ENCODE results near the gene GPRIN3.

GPRIN3 gene

DNA sequence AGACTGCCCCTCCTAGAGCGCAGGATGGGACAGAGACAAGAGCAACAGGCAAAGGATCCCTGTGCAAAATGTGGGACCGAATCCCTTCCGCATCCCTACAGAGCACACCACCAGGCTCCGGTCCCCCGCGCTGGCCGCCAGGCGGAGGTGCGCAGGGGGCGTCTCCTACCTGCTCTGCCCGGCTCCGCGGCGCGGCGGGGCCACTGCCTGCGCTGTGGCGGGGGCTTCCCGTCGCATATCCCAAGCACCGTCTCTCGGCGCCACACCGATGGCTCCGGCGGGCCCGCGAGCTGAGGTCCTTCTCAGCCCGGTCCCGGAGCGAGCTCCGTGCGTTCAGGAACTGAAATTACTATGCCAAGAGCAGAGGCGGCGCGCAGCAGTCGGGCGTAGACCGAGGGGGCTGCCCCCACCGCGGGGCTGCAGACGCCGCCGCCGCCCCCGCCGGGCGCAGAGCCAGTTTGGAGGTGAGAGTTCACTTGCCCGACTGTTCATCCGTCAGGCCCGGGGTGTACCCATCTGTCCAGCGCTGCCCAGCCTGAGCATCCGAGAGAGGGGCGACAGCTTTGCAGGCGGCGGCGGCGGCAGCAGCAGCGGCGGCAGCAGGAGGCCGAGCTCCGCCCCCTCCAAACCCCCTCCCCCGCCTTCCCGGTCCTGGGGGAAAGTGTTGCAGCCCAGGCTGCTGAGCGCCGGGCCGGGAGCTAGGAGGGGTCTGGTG, at the start of gene GPRIN3:
Gene GPRIN3, minus strand, starts transcription at position 355 of the 715 bp plus-strand sequence. CDS start 57,690 bp downstream, outside the sequence.
- peak; percentile 45 for DNase-seq

DNA sequence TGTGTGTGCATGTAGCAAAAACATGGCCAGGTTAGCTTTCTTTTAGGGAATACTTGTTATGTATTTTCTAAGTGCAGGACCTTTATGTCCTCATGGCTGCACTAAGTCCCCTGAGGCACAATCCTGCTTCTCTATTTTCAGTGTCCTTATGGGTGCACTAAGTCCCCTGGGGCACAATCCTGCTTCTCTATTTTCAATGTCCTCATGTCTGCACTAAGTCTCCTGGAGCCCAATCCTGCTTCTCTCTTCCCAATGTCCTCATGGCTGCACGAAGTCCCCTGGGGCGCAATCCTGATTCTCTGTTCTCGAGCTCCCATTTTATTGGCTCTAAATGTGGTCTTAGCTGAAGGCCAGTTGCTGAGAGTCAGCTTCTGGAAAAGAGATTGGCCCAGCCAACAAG, 49.7 kb upstream of the GPRIN3 start:
- DNase-seq: no peak

DNA sequence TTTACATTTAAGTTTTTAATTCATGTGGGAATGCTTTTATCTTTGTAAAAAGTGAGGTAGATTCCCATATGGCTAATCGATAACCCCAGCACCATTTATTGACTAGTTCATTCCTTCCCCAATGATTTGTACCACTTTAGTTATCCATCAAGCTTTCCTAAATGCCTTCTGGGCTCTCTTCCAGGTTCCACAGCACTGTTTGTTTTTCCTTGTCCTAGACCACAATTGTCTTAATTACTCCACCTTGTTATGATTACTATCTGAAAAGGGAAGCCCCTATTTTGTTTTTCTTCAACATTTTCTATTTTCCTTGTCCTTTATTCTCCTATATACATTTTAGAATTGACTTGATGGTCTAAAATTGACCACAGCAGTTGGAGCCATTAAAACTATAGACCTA, 48.5 kb upstream of the GPRIN3 start:
- DNase-seq: peak; percentile 80

DNA sequence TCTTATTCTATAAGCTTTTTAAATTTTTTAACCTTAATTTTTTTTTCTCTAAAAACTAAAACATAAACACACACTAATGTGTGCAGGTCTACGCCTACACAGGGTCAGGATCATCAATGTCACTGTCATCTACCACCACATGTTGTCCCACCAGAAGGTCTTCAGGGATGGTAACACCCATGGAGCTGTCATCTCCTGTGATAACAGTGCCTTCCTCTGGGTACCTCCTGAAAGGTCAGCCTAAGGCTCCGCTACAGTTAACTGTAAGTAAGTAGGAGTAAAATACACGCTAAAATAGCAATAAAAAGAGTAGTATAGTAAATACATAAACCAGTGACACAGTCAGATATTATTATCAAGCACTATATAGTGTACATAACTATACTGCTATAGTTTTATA, 45.9 kb upstream of the GPRIN3 start:
- DNase-seq: no peak

GRCh38 chr4:89352541-89352940, 44.9 kb upstream of the GPRIN3 start:
- DNase-seq: no peak

- no peak for DNase-seq
Measured at GRCh38 chr4:89351201-89351600, 43.6 kb upstream of the GPRIN3 start.

- DNase-seq: no peak
Measured at GRCh38 chr4:89347363-89348025, 39.9 kb upstream of the GPRIN3 start.

GRCh38 chr4:89344571-89344970, 37.0 kb upstream of the GPRIN3 start:
- no peak for DNase-seq

DNA sequence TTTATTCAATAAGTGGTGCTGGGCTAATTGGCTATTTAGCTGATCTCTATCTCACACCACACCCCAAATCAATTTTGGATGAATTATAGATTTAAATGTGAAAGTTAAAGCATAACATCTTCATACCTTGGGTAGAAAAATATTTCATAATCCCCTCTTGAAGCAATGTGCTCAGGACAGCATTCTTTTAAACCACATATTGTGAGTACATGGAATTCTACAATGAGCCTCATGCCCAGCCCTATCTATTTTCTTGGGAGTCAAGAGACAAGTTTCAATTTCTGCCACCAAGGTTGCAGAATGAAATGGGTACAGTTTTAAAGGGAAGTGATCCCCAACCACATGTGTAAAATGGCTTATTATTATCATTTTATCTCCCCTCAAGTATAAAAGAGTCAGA, 30.6 kb upstream of the GPRIN3 start:
- no peak for DNase-seq

- no peak for DNase-seq
Measured at GRCh38 chr4:89337681-89338080, 30.1 kb upstream of the GPRIN3 start.

DNA sequence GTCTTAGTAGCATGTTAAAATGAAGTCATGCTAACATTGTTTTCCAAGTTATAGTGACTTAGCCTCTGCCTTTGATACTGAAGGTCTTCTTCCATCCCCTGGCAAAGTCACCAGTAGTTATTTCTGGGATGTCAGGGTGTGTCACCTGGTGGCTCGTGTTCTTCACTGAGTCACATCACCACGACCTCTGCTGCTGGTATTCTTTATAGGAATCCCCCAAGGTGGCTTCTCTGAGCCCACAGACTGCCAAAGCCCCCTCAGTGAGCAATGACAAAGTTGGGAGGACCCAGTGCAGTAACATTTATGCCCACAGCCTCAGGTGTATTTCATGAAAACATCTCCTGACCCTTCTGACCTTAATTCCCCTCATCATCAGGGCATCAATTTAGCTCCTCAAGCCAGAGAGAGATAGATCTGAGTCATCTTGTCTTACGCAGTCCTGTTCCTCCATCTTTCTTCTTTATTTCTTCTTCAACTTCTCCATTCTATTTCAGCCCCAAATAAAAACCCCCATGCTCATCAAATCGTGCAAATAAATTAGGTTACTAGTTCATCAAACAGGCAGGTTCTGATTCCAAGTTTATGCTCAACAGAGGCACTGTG, 29.3 kb upstream of the GPRIN3 start:
- no peak for DNase-seq

- no peak for DNase-seq
Measured at GRCh38 chr4:89334830-89335229, 27.2 kb upstream of the GPRIN3 start.

- no peak for DNase-seq
Measured at GRCh38 chr4:89334311-89334710, 26.7 kb upstream of the GPRIN3 start.

- no peak for DNase-seq
Measured at GRCh38 chr4:89331686-89332544, 24.3 kb upstream of the GPRIN3 start.

GRCh38 chr4:89331197-89331596, 23.6 kb upstream of the GPRIN3 start:
- no peak for DNase-seq

DNA sequence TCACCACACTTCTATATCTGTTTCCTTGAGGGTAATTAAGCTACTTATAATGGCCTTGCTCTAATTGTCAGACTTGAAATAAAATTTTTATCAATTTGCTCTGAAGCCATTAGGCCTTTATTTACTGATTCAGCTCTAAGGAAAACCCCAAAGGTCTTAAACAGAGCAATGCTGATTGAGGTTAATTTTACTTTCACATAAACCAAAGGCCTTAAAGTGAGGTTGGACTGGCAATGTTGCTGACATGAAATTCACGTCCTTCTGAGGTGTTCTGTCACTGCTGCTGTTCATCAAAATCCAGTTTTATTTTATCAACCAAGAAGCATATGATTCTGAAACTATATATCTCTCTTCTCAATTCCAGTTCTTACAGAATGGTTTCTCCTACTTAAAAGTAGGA, 21.7 kb upstream of the GPRIN3 start:
- no peak for DNase-seq

DNA sequence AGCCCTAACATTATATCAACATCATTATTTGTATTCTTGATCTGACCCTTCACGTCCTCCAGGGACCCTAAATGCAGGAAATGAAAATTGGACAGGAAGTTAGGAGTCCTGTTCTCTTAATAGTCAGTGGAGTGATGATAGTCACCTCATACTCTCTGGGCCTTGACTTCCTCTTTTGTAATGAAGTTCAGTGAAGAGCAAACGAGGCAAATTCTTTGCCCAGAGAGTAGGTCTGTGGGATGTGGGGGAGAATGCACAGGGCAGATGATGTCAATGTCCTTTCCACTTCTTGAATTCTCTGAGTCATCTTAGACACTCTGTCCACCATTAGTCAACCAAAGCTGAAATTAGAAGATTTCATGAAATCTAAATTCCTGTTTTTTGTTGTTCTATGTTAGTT, 17.1 kb upstream of the GPRIN3 start:
- no peak for DNase-seq

GRCh38 chr4:89322671-89323070, 15.1 kb upstream of the GPRIN3 start:
- DNase-seq: no peak

- DNase-seq: no peak
Measured at GRCh38 chr4:89319756-89320155, 12.2 kb upstream of the GPRIN3 start.

- no peak for DNase-seq
Measured at GRCh38 chr4:89316931-89317366, 9.3 kb upstream of the GPRIN3 start.

DNA sequence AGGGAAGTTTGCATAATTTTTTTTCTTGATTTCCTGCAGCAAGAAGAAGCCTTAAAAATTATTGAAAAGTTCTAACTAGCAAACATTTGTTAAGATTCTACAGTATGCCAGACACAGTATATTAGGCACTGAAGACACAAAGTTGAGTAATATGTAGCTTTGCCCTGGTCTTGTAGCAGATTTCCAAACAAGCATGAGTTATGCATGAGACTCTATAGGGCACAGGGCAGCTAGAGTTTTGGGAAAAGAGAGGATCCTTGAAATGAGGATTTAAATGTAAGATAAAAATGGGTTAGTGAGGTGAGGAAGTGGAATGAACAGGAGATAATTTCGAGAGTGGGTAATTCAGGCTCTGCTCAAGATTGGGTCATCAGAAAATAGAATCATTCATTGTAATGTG, 8.6 kb upstream of the GPRIN3 start:
- no peak for DNase-seq

- DNase-seq: no peak
Measured at GRCh38 chr4:89314291-89314690, 6.7 kb upstream of the GPRIN3 start.

- DNase-seq: no peak
Measured at GRCh38 chr4:89312066-89312465, 4.5 kb upstream of the GPRIN3 start.
